Keratinocyte (primary cell): ENCODE results near the gene FARP1. TPM values are rescaled to one million over a fixed set of nuclear protein-coding genes. Genes with fewer than 3 reads are reported as not detected.

Experiments
- DNase-seq: peaks from one replicate; pipeline ENCODE4 v3.0.0-alpha.2; 2011; ENCODE audit warnings: low read depth, missing footprints, low spot score
- FAIRE-seq: peaks from 2 replicates; lab custom pipeline; 2011; peaks lifted over from hg19 to GRCh38; lab: Jason Lieb, UNC
- H2AFZ ChIP-seq: 2 replicates; pipeline ENCODE4 v1.6.0; 2012; ENCODE audit warnings: low read length, control low read depth, inconsistent platforms; ENCODE audit not compliant: control insufficient read depth
- H3K27ac ChIP-seq: 2 replicates; pipeline ENCODE4 v1.5.1; 2011; ENCODE audit warnings: low read length; ENCODE audit not compliant: control insufficient read depth, insufficient read depth
- H3K27me3 ChIP-seq: 3 replicates; pipeline ENCODE4 v1.6.0; 2011; ENCODE audit warnings: low read length; ENCODE audit not compliant: control insufficient read depth, insufficient read depth; ENCODE audit errors: extremely low read depth
- H3K36me3 ChIP-seq, 2 experiments: 2 replicates in 1 of 2; 3 replicates in 1 of 2; pipeline ENCODE4 v1.5.1; 2011; ENCODE audit warnings: low read length in 2 of 2, mild to moderate bottlenecking in 1 of 2; ENCODE audit not compliant: control insufficient read depth in 2 of 2, insufficient read depth in 2 of 2; ENCODE audit errors: extremely low read depth in 1 of 2
- H3K4me1 ChIP-seq: 3 replicates; pipeline ENCODE4 v1.5.1; 2011; ENCODE audit warnings: low read length; ENCODE audit not compliant: control insufficient read depth, insufficient read depth; ENCODE audit errors: extremely low read depth
- H3K4me2 ChIP-seq: 3 replicates; pipeline ENCODE4 v1.6.0; 2011; ENCODE audit warnings: low read depth, low read length; ENCODE audit not compliant: control insufficient read depth, insufficient read depth; ENCODE audit errors: extremely low read depth
- H3K4me3 ChIP-seq, 3 experiments: fragments of 200-600 bp in 1 of 3; sonication (generic) in 1 of 3; 2 replicates in 2 of 3; 3 replicates in 1 of 3; pipeline ENCODE4 v1.5.1; 2011 to 2016; ENCODE audit warnings: low read length in 3 of 3, mild to moderate bottlenecking in 3 of 3, control low read depth in 2 of 3, inconsistent platforms in 1 of 3, low read depth in 1 of 3, mixed read lengths in 1 of 3, mixed run types in 1 of 3, moderate library complexity in 1 of 3; ENCODE audit not compliant: control insufficient read depth in 2 of 3, insufficient read depth in 2 of 3; ENCODE audit errors: extremely low read depth in 1 of 3
- H3K79me2 ChIP-seq: 2 replicates; pipeline ENCODE4 v1.6.0; 2012; ENCODE audit warnings: low read length; ENCODE audit not compliant: control insufficient read depth, insufficient read depth
- H3K9ac ChIP-seq: 3 replicates; pipeline ENCODE4 v1.6.0; 2011; ENCODE audit warnings: low read length; ENCODE audit not compliant: control insufficient read depth, insufficient read depth; ENCODE audit errors: extremely low read depth
- H3K9me1 ChIP-seq: 3 replicates; pipeline ENCODE4 v1.6.0; 2011; ENCODE audit warnings: low read length; ENCODE audit not compliant: control insufficient read depth, insufficient read depth; ENCODE audit errors: extremely low read depth
- H3K9me3 ChIP-seq: 2 replicates; pipeline ENCODE4 v1.5.1; 2012; ENCODE audit warnings: low read depth, low read length; ENCODE audit not compliant: control insufficient read depth
- H4K20me1 ChIP-seq: 3 replicates; pipeline ENCODE4 v1.6.0; 2011; ENCODE audit warnings: low read length; ENCODE audit not compliant: control insufficient read depth, insufficient read depth; ENCODE audit errors: extremely low read depth
- CTCF ChIP-seq, 3 experiments: IDR thresholded peaks in 1 of 3; conservative IDR thresholded peaks in 1 of 3; optimal IDR thresholded peaks in 1 of 3; 2 replicates in 2 of 3; 3 replicates in 1 of 3; pipeline versions ENCODE3 to v1.5.1; 2011; ENCODE audit warnings: low read length in 3 of 3, mild to moderate bottlenecking in 3 of 3, moderate library complexity in 2 of 3, control low read depth in 1 of 3, inconsistent platforms in 1 of 3; ENCODE audit not compliant: insufficient read depth in 2 of 3; ENCODE audit errors: extremely low read depth in 1 of 3
- EZH2 ChIP-seq: IDR thresholded peaks from one replicate; pipeline ENCODE4 v1.6.1; 2012; ENCODE audit warnings: inconsistent platforms, mild to moderate bottlenecking, low read length, moderate library complexity
- dilution Hi-C: fragments of 300-500 bp; cut with MboI; formaldehyde crosslinking; loops from one replicate; pipeline ENCODE4 v1.7.0; 2020; ENCODE audit warnings: low sequenced_read_pairs; ENCODE audit not compliant: extremely low pct_ligation_motif_present
- polyA plus RNA-seq, 5 experiments: library from polyadenylated mRNA; depleted of rRNA in 3 of 5; stranded (reverse) in 3 of 5; stranded (forward) in 1 of 5; unstranded in 1 of 5; fragments of >200 nt; gene quantifications; 1 replicate in 1 of 5; 2 replicates in 3 of 5; 3 replicates in 1 of 5; pipeline versions ENCODE4 v1.2.1 to v1.2.3, GENCODE V29; 2011 to 2012; ENCODE audit warnings: missing spikeins in 2 of 5, low read depth in 1 of 5, low replicate concordance in 1 of 5

The FARP1 gene
- polyA plus RNA-seq, 1 donor (not counting 4 experiments of a cell fraction or from before 2014, with no cell fraction given): 10.3 TPM

- Histone ChIP-seq H2AFZ (no peak overlapping the region), H3K36me3 (no peaks in the 10 kb centered on the region), H3K79me2 (no peaks in the 10 kb centered on the region), H3K9me1 (no peaks in the 10 kb centered on the region), H4K20me1 (no peaks in the 10 kb centered on the region), H3K4me1 (no peaks in the 10 kb centered on the region), H3K27me3 (no peaks in the 10 kb centered on the region), H3K9me3 (no peaks in the 10 kb centered on the region), H3K9ac (no peak overlapping the region), H3K4me3 (no peak overlapping the region), H3K4me2 (no peak overlapping the region), H3K27ac (no peak overlapping the region)
- TF ChIP-seq CTCF (optimal IDR thresholded peaks at IDR 0.05 in 1 of 3, IDR thresholded peaks at IDR 0.05 in 1 of 3, conservative IDR thresholded peaks at IDR 0.05 in 1 of 3; ENCODE audit: extremely low read depth in 1 of 3, insufficient read depth in 2 of 3, low read length in 3 of 3): no peak
- no peak for TF ChIP-seq EZH2
- dilution Hi-C loops: no loop called here
- FAIRE-seq (no peak), DNase-seq (no peak)
Measured at GRCh38 chr13:98272549-98272948, 129.7 kb downstream of the FARP1 start.

GRCh38 chr13:98273067-98273823 lies 130.4 kb downstream of the FARP1 start:
- DNase-seq (no peak), FAIRE-seq (no peak)
- H3K9ac ChIP-seq: no peak overlapping the region
- no peaks in the 10 kb centered on the region for H3K36me3 ChIP-seq
- H3K4me2 ChIP-seq: no peak overlapping the region
- H3K9me1 ChIP-seq: no peaks in the 10 kb centered on the region
- no peak overlapping the region for H3K4me3 ChIP-seq
- H3K9me3 ChIP-seq: no peaks in the 10 kb centered on the region
- dilution Hi-C loops: no loop called here
- no peaks in the 10 kb centered on the region for H3K4me1 ChIP-seq
- TF ChIP-seq CTCF (optimal IDR thresholded peaks at IDR 0.05 in 1 of 3, IDR thresholded peaks at IDR 0.05 in 1 of 3, conservative IDR thresholded peaks at IDR 0.05 in 1 of 3; ENCODE audit: extremely low read depth in 1 of 3, insufficient read depth in 2 of 3, low read length in 3 of 3) (no peak), EZH2 (no peak)
- H3K27ac ChIP-seq: no peak overlapping the region
- no peak overlapping the region for H2AFZ ChIP-seq
- H3K79me2 ChIP-seq: no peaks in the 10 kb centered on the region
- H4K20me1 ChIP-seq: no peaks in the 10 kb centered on the region
- no peaks in the 10 kb centered on the region for H3K27me3 ChIP-seq
